Esophagus squamous epithelium (tissue), 4 donors: ENCODE data around the gene ASIC2.

ENCODE experiments used
- CTCF ChIP-seq, 6 experiments: fragments of 450-650 bp in 4 of 6; fragments of 200-600 bp in 2 of 6; sonication (generic) in 2 of 6; IDR thresholded peaks; one replicate each; pipeline ENCODE4 v1.5.1; 2016 to 2019; ENCODE audit warnings: antibody characterized with exemption in 6 of 6, mild to moderate bottlenecking in 4 of 6, moderate library complexity in 4 of 6
- POLR2A ChIP-seq, 4 donors: fragments of 450-650 bp; IDR thresholded peaks; one replicate each; pipeline ENCODE4 v1.6.1; 2017; ENCODE audit warnings: antibody characterized with exemption in 4 of 4, mild to moderate bottlenecking in 4 of 4, moderate library complexity in 3 of 4

- TF ChIP-seq CTCF (IDR thresholded peaks at IDR 0.05) = no peak
- no peak for TF ChIP-seq POLR2A (IDR thresholded peaks at IDR 0.05)
These were observed 90.1 kb downstream of the ASIC2 start for GRCh38 chr17:33202796-33203495.
